Activated CD8-positive, alpha-beta memory T cell treated with anti-CD3 and anti-CD28 coated beads, Interleukin-2, amount 50 U/mL, for 4 hours (primary cell): ENCODE measurements around the gene OR52B2.
"Not testable (repeated sequence)": the region's sequence is repeated elsewhere in the genome, so short reads cannot be mapped to it uniquely, and the experiment has no call there.

Experiments
- DNase-seq: peaks from one replicate; pipeline ENCODE4 v3.0.0-alpha.2; 2020

The OR52B2 gene

GRCh38 chr11:6151117-6151516 lies 19.0 kb downstream of the OR52B2 start:
- no peak for DNase-seq

GRCh38 chr11:6143737-6144136 lies 26.4 kb downstream of the OR52B2 start:
- not testable (repeated sequence) for DNase-seq

GRCh38 chr11:6142936-6143335 lies 27.2 kb downstream of the OR52B2 start:
- no peak for DNase-seq

GRCh38 chr11:6135936-6136335 lies 34.2 kb downstream of the OR52B2 start:
- not testable (repeated sequence) for DNase-seq

GRCh38 chr11:6132431-6132830 lies 37.7 kb downstream of the OR52B2 start:
- no peak for DNase-seq

- no peak for DNase-seq
These were observed 40.5 kb downstream of the OR52B2 start for GRCh38 chr11:6129635-6130034.

- DNase-seq: no peak
These were observed 41.1 kb downstream of the OR52B2 start for GRCh38 chr11:6129011-6129410.

GRCh38 chr11:6127881-6128280 lies 42.2 kb downstream of the OR52B2 start:
- no peak for DNase-seq

- DNase-seq: no peak
These were observed 45.9 kb downstream of the OR52B2 start for GRCh38 chr11:6124245-6124644.
